Heart left ventricle (tissue), 16 donors: ENCODE results near the gene LONP1. TPM values are rescaled to one million over a fixed set of nuclear protein-coding genes. Genes with fewer than 3 reads are reported as not detected.

Experiments
- ATAC-seq, 4 donors: fragments of 200-7000 bp; cut with Tn5 transposase; one replicate each; pipeline ENCODE4 v1.9.1; 2020 to 2022; ENCODE audit warnings: moderate library complexity in 4 of 4, mild to moderate bottlenecking in 3 of 4, moderate number of reproducible peaks in 1 of 4
- DNase-seq, 5 donors: peaks; one replicate each; pipeline ENCODE4 v3.0.0-alpha.2; 2020
- H3K27ac ChIP-seq, 12 donors: fragments of 200-600 bp; sonication (generic) in 4 of 12; one replicate each; pipeline versions ENCODE4 v1.5.0 to v1.8.0; 2016 to 2022; ENCODE audit warnings: mild to moderate bottlenecking in 2 of 12
- H3K27me3 ChIP-seq, 9 donors: fragments of 200-600 bp; sonication (generic) in 2 of 9; one replicate each; pipeline versions ENCODE4 v1.5.1 to v1.8.0; 2016 to 2022; ENCODE audit warnings: mild to moderate bottlenecking in 3 of 9
- H3K36me3 ChIP-seq, 9 donors: fragments of 200-600 bp; sonication (generic) in 2 of 9; one replicate each; pipeline versions ENCODE4 v1.5.0 to v1.8.0; 2018 to 2022; ENCODE audit warnings: mild to moderate bottlenecking in 2 of 9
- H3K4me1 ChIP-seq, 12 donors: fragments of 200-600 bp; sonication (generic) in 4 of 12; one replicate each; pipeline versions ENCODE4 v1.5.0 to v1.8.0; 2016 to 2022; ENCODE audit warnings: mild to moderate bottlenecking in 3 of 12
- H3K4me3 ChIP-seq, 12 donors: fragments of 200-600 bp; sonication (generic) in 4 of 12; one replicate each; pipeline versions ENCODE4 v1.5.0 to v1.8.0; 2017 to 2022; ENCODE audit warnings: mild to moderate bottlenecking in 9 of 12, moderate library complexity in 4 of 12
- H3K9me3 ChIP-seq, 12 donors: fragments of 200-600 bp; sonication (generic) in 4 of 12; one replicate each; pipeline versions ENCODE4 v1.5.0 to v1.8.0; 2016 to 2022; ENCODE audit warnings: mild to moderate bottlenecking in 1 of 12
- POLR2A ChIP-seq, 2 donors: fragments of 450-650 bp; IDR thresholded peaks; one replicate each; pipeline ENCODE4 v1.6.1; 2017; ENCODE audit warnings: antibody characterized with exemption in 2 of 2, mild to moderate bottlenecking in 2 of 2, moderate library complexity in 2 of 2
- WGBS, 4 donors: extraction: QIAGEN DNeasy Blood & Tissue Kit in 2 of 4; methylation state at CpG; one replicate each; pipeline versions ENCODE4 v1.1.5 to v1.1.7; 2013 to 2018; 5-methylcytosine and 5-hydroxymethylcytosine counted together
- intact Hi-C, 10 donors: fragments of 100-400 bp; cut with DNase I; formaldehyde crosslinking; loops; one replicate each; pipeline versions ENCODE4 v1.11.1 to v1.14.2; 2022
- polyA plus RNA-seq, 2 donors: library from polyadenylated mRNA; stranded (reverse); fragments of 200-250 nt; gene quantifications; one replicate each; pipeline ENCODE4 v1.2.3, GENCODE V29; 2013
- total RNA-seq, 9 donors: library from RNA; depleted of rRNA in 2 of 9; stranded (reverse); fragments of >200 nt in 2 of 9; fragmentation: NEBNext Ultra II Directional in 3 of 9; extraction: Animal tissue kit (Norgen Biotek cat#: 25700) in 3 of 9; gene quantifications; one replicate each; pipeline versions ENCODE4 v1.1.0 to v1.2.4, GENCODE V29; 2016 to 2023
- TF ChIP-seq, protein P1 (sequence below), 12 donors: fragments of 200-600 bp; sonication (generic) in 4 of 12; IDR thresholded peaks; one replicate each; pipeline versions ENCODE4 v1.5.0 to v1.8.0; 2018 to 2022; ENCODE audit warnings: antibody characterized with exemption in 12 of 12, mild to moderate bottlenecking in 5 of 12
- donor health status: ischemic (EF 13 %, LVEDD 7.1; RV severe dilation, severe dysfunction).
- donor health status: healthy with polysubstance abuse.
- donor health status: DM: no; HTN: yes; CAD: no.
- donor health status: DM: no; HTN: no; CAD: no.
- donor health status: ischemic (EF 25% LVEDD 6.9; RV normal size, moderate dysfunction).
- donor health status: ischemic (EF 25% LVEDD 5.7; RV mildly dilated, moderate dysfunction).
- donor health status: healthy.
- donor health status: DM: yes; HTN: yes; CAD: no.
- donor health status: ischemic (EF 35%, LVEDD 5.7; RV mildly dilated, moderate dysfunction).
- donor health status: nonischemic (EF 11% LVEDD 7.7; RV severe dilation, severe dysfunction).
- donor health status: DM: yes; HTN: yes; CAD: no.
- donor health status: PGD.
- donor health status: ischemic (EF 29% LVEDD 5.4; RV normal size, mild dysfunction).
- donor health status: nonischemic (EF 23%, LVEDD 6.1; RV moderate dilation, normal function).

The LONP1 gene
- total and polyA plus RNA-seq, 11 donors, result 61.2 to 123 (median 94.6) TPM

DNA sequence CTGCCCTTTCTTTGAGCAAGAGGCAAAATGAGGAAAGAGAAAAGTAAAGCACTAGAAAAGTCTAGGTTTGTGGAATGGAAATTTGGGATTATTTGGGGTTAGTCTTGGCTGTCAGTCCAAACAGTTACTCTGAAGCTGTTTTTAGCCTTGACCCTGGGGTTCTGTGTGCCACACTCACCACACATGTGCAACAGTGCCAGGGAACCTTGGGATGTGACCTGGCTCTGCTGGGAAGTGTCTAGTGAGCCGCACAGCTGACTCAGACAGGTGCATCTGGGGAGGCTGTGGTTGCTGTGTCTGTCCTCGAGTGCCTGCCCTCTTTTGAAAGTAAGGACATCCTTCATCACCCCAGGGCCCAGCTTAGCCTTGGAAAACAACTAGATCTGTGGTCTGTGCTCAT is 55.4 kb downstream of the LONP1 start:
- no peak overlapping the region for H3K4me3 ChIP-seq
- 64 to 91% (median 90%) methylated on average over 2 of the region's 2 CpGs for WGBS, 4 donors
- H3K27me3 ChIP-seq, result no peaks in the 10 kb centered on the region
- ATAC-seq (no peak), DNase-seq (no peak)
- peaks cover 0 to 100% (median 100%) of the 10 kb centered on the region in 9 donors for H3K36me3 ChIP-seq
- no peaks in the 10 kb centered on the region for H3K4me1 ChIP-seq
- no peak overlapping the region for H3K27ac ChIP-seq
- intact Hi-C loops, result no loop called here
- TF ChIP-seq POLR2A (IDR thresholded peaks at IDR 0.05), result no peak
- TF ChIP-seq, protein P1, sequence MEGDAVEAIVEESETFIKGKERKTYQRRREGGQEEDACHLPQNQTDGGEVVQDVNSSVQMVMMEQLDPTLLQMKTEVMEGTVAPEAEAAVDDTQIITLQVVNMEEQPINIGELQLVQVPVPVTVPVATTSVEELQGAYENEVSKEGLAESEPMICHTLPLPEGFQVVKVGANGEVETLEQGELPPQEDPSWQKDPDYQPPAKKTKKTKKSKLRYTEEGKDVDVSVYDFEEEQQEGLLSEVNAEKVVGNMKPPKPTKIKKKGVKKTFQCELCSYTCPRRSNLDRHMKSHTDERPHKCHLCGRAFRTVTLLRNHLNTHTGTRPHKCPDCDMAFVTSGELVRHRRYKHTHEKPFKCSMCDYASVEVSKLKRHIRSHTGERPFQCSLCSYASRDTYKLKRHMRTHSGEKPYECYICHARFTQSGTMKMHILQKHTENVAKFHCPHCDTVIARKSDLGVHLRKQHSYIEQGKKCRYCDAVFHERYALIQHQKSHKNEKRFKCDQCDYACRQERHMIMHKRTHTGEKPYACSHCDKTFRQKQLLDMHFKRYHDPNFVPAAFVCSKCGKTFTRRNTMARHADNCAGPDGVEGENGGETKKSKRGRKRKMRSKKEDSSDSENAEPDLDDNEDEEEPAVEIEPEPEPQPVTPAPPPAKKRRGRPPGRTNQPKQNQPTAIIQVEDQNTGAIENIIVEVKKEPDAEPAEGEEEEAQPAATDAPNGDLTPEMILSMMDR (IDR thresholded peaks at IDR 0.05), result no peak
- H3K9me3 ChIP-seq, result no peaks in the 10 kb centered on the region

DNA sequence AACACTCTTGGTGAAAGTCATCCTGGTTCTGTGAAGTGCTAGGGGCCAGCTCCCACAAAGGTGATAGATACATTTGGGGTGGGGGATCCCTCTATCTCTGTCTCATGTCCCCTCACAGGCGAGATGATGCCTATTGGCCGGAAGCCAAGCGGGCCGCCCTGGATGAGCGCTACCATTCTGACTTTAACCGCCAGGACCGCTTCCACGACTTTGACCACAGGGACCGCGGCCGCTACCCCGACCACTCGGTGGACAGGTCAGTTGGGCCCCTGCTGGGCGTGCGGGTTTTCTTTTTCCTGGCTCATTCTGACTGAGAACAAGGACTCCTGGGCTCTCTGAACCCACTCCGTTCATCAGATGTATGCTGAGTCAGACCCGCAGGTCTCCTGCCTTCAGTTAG is 56.0 kb downstream of the LONP1 start:
- Histone ChIP-seq H3K27ac (no peak overlapping the region), H3K36me3 (peaks cover 0 to 100% (median 100%) of the 10 kb centered on the region in 9 donors), H3K4me3 (no peak overlapping the region), H3K4me1 (no peaks in the 10 kb centered on the region), H3K27me3 (no peaks in the 10 kb centered on the region), H3K9me3 (no peaks in the 10 kb centered on the region)
- TF ChIP-seq, protein P1 (IDR thresholded peaks at IDR 0.05), result no peak
- no peak for TF ChIP-seq POLR2A (IDR thresholded peaks at IDR 0.05)
- DNase-seq (no peak), ATAC-seq (no peak)
- 88 to 96% (median 94%) methylated on average over 15 to 17 of the region's 17 CpGs for WGBS, 4 donors
- intact Hi-C loops, result no loop called here

DNA sequence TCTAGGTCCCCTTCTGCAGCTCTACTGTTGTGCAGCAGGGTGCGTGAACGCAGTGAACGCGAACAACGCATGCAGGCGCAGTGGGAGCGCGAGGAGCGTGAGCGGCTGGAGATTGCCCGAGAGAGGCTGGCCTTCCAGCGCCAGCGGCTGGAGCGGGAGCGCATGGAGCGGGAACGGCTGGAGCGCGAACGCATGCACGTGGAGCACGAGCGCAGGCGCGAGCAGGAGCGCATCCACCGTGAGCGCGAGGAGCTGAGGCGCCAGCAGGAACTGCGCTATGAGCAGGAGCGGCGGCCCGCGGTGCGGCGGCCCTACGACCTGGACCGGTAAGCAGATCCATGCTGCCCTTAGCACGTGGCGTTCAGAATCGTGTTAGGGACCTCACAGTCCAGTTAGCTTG is 58.5 kb downstream of the LONP1 start:
- peaks cover 0 to 100% (median 100%) of the 10 kb centered on the region in 9 donors for H3K36me3 ChIP-seq

DNA sequence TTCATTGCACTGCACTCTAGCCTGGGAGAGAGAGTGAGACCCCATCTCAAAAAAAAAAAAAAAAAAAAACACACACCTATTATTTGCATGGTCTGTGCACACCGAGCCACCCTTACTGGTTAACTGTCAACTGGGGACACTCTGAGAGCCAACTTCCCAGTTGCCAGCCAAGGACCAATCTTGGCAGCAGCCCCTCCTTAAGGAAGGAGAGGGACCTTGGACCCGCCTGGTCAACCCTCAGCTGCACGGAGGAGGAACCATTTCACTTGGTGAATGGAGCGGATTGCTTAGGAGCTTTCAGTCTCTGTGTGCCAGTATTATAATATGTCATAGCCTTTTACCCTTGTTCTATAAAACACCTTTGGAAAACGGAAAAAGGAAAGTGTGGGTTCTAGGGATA is 64.5 kb downstream of the LONP1 start:
- no peaks in the 10 kb centered on the region for H3K4me1 ChIP-seq
- no peak overlapping the region for H3K4me3 ChIP-seq
- no peaks in the 10 kb centered on the region for H3K27me3 ChIP-seq
- TF ChIP-seq POLR2A (IDR thresholded peaks at IDR 0.05), result no peak
- TF ChIP-seq, protein P1 (IDR thresholded peaks at IDR 0.05), result no peak
- H3K9me3 ChIP-seq, result no peaks in the 10 kb centered on the region
- intact Hi-C loops, result no loop called here
- no peak overlapping the region for H3K27ac ChIP-seq
- DNase-seq, result no peak
- 81 to 92% (median 88%) methylated on average over 5 of the region's 5 CpGs for WGBS, 4 donors
- ATAC-seq, result no peak
- H3K36me3 ChIP-seq, result peaks cover 4 to 100% (median 100%) of the 10 kb centered on the region in 9 donors

More for the DNA sequence above, 58.5 kb downstream of the LONP1 start:
- 97 to 99% (median 98%) methylated on average over 42 of the region's 42 CpGs for WGBS, 4 donors
- peak in 1 of 4 donors; percentile 12 for ATAC-seq
- Histone ChIP-seq H3K9me3 (no peaks in the 10 kb centered on the region), H3K27me3 (no peaks in the 10 kb centered on the region), H3K4me3 (no peak overlapping the region), H3K27ac (no peak overlapping the region), H3K4me1 (no peaks in the 10 kb centered on the region)
- intact Hi-C loops, result no loop called here
- TF ChIP-seq POLR2A (IDR thresholded peaks at IDR 0.05), result no peak
- TF ChIP-seq, protein P1 (IDR thresholded peaks at IDR 0.05), result no peak
- DNase-seq, result no peak
